HCT116 (cell line): Measurements from ENCODE around the gene CRTC1. TPM values are rescaled to one million over a fixed set of nuclear protein-coding genes. Genes with fewer than 3 reads are reported as not detected.

ENCODE experiments used
- ATAC-seq: fragments of 200-7000 bp; cut with Tn5 transposase; 2 replicates; pipeline ENCODE4 v1.9.1; 2020; ENCODE audit warnings: mild to moderate bottlenecking, moderate library complexity
- BruUV-seq: library from RNA; stranded (reverse); fragments of 400-500 nt; replicated peaks from 2 replicates; lab custom pipeline; 2021; lab: Mats Ljungman, UMichigan
- CTCF ChIA-PET: fragments of 300-600 bp; sonication (Branson Sonifier 250); formaldehyde crosslinking; loops from one replicate; lab custom pipeline; 2021; ENCODE audit warnings: antibody characterized with exemption; lab: Charles Lee
- POLR2A ChIA-PET: fragments of 300-600, 350-600 bp; sonication (Branson Sonifier 250); formaldehyde crosslinking; loops from one replicate; lab custom pipeline; 2021; ENCODE audit warnings: antibody characterized with exemption; lab: Charles Lee
- RAD21 ChIA-PET, 2 experiments: fragments of 300-600 bp; sonication (Branson Sonifier 250); formaldehyde crosslinking; loops; one replicate each; lab custom pipeline; 2023; ENCODE audit warnings: low total read pairs in 2 of 2; ENCODE audit not compliant: uncharacterized antibody in 2 of 2, unreplicated experiment in 2 of 2, low non-redundant PET in 1 of 2; lab: Charles Lee
- DNase-seq: peaks from one replicate; pipeline ENCODE4 v3.0.0-alpha.2; 2010; ENCODE audit warnings: low read depth, low spot score
- H2AFZ ChIP-seq: fragments of 200-600 bp; shearing (Covaris generic), sonication (generic); 2 replicates; pipeline ENCODE4 v1.6.1; 2017; ENCODE audit warnings: low read depth, mixed run types, mixed read lengths, antibody characterized with exemption, low read length; ENCODE audit not compliant: poor library complexity, severe bottlenecking
- H3K27ac ChIP-seq: 2 replicates; pipeline ENCODE4 v1.5.1; 2012; ENCODE audit warnings: low read depth, low read length
- H3K27me3 ChIP-seq: fragments of 200-600 bp; sonication (generic); 2 replicates; pipeline ENCODE4 v1.6.1; 2016; ENCODE audit warnings: mixed run types, low read length, mixed read lengths; ENCODE audit not compliant: insufficient read depth
- H3K36me3 ChIP-seq, 2 experiments: fragments of 200-500 bp in 1 of 2; fragments of 200-600 bp in 1 of 2; sonication (Bioruptor generic) in 1 of 2; sonication (generic) in 1 of 2; 2 replicates each; pipeline versions ENCODE4 v1.5.1 to v1.6.1; 2014 to 2016; ENCODE audit warnings: low read length in 2 of 2, inconsistent platforms in 1 of 2, mixed read lengths in 1 of 2, mixed run types in 1 of 2; ENCODE audit not compliant: insufficient read depth in 2 of 2, control insufficient read depth in 1 of 2
- H3K4me1 ChIP-seq, 2 experiments: fragments of 200-600 bp in 1 of 2; sonication (generic) in 1 of 2; 2 replicates each; pipeline versions ENCODE4 v1.5.1 to v1.6.1; 2012 to 2017; ENCODE audit warnings: low read length in 2 of 2, inconsistent platforms in 1 of 2, mild to moderate bottlenecking in 1 of 2, mixed read lengths in 1 of 2, mixed run types in 1 of 2, moderate library complexity in 1 of 2; ENCODE audit not compliant: insufficient read depth in 2 of 2, control insufficient read depth in 1 of 2
- H3K4me2 ChIP-seq: fragments of 200-600 bp; sonication (generic); 2 replicates; pipeline ENCODE4 v1.6.1; 2017; ENCODE audit warnings: mixed run types, low read length, mixed read lengths
- H3K4me3 ChIP-seq, 2 experiments: fragments of 200-600 bp in 1 of 2; sonication (generic) in 1 of 2; replicated peaks in 1 of 2; 2 replicates each; pipeline ENCODE4 v1.5.1; 2011 to 2016; ENCODE audit warnings: low read length in 2 of 2, control low read depth in 1 of 2, low read depth in 1 of 2, mild to moderate bottlenecking in 1 of 2, mixed read lengths in 1 of 2, mixed run types in 1 of 2
- H3K79me2 ChIP-seq: fragments of 200-600 bp; sonication (generic); 2 replicates; pipeline ENCODE4 v1.6.1; 2017; ENCODE audit warnings: mild to moderate bottlenecking, mixed run types, low read length, moderate library complexity, mixed read lengths; ENCODE audit not compliant: insufficient read depth
- H3K9ac ChIP-seq: fragments of 200-600 bp; sonication (generic); 2 replicates; pipeline ENCODE4 v1.6.1; 2016; ENCODE audit warnings: low read length, mixed read lengths
- H3K9me2 ChIP-seq: fragments of 200-600 bp; sonication (generic), shearing (Covaris generic); 2 replicates; pipeline ENCODE4 v1.6.1; 2017; ENCODE audit warnings: mixed run types, mild to moderate bottlenecking, moderate library complexity; ENCODE audit not compliant: insufficient read depth
- H3K9me3 ChIP-seq, 2 experiments: fragments of 200-500 bp in 1 of 2; fragments of 200-600 bp in 1 of 2; sonication (Bioruptor generic) in 1 of 2; sonication (generic) in 1 of 2; 2 replicates each; pipeline ENCODE4 v1.6.1; 2014 to 2017; ENCODE audit warnings: low read length in 2 of 2, mixed read lengths in 2 of 2, inconsistent platforms in 1 of 2, low read depth in 1 of 2, mild to moderate bottlenecking in 1 of 2, mixed run types in 1 of 2, moderate library complexity in 1 of 2; ENCODE audit not compliant: control insufficient read depth in 1 of 2, insufficient read depth in 1 of 2
- H4K20me1 ChIP-seq: fragments of 200-600 bp; sonication (generic), shearing (Covaris generic); 2 replicates; pipeline ENCODE4 v1.6.1; 2017; ENCODE audit warnings: mixed run types, mild to moderate bottlenecking, moderate library complexity; ENCODE audit not compliant: insufficient read depth
- ATF3 ChIP-seq: IDR thresholded peaks from 2 replicates; pipeline ENCODE4 v1.6.1; 2012
- SIN3A ChIP-seq: IDR thresholded peaks from 2 replicates; pipeline ENCODE4 v1.6.1; 2012; ENCODE audit warnings: low read depth
- SRF ChIP-seq: IDR thresholded peaks from 2 replicates; pipeline ENCODE4 v1.6.1; 2012; ENCODE audit warnings: low read depth
- intact Hi-C: fragments of 100-400 bp; cut with micrococcal nuclease; formaldehyde crosslinking; loops from 2 replicates; pipeline ENCODE4 v1.10.0; 2022
- total RNA-seq: library from RNA; stranded (reverse); gene quantifications from one replicate; pipeline ENCODE4 v1.2.1, GENCODE V29; 2021; ENCODE audit not compliant: unreplicated experiment

The CRTC1 gene
- total RNA-seq, 1 experiment from 2014 or later: 14.9 TPM

GRCh38 chr19:18778076-18778389 is 94.6 kb downstream of the CRTC1 start:
- Histone ChIP-seq H3K9me3 (no peaks in the 10 kb centered on the region), H4K20me1 (no peaks in the 10 kb centered on the region), H3K4me2 (no peak overlapping the region), H3K79me2 (no peaks in the 10 kb centered on the region), H3K9ac (no peak overlapping the region), H3K9me2 (no peaks in the 10 kb centered on the region), H2AFZ (no peak overlapping the region), H3K27me3 (no peaks in the 10 kb centered on the region), H3K4me3 (no peak overlapping the region), H3K4me1 (peaks cover 0 to 14% of the 10 kb centered on the region in 2 experiments; a peak in 2 of 4 replicates), H3K36me3 (no peaks in the 10 kb centered on the region), H3K27ac (no peak overlapping the region)
- DNase-seq: no peak
- ChIA-PET CTCF (no interaction called here), RAD21 (no interaction called here), POLR2A (no interaction called here)
- ATAC-seq: no peak
- intact Hi-C loops: no loop called here
- BruUV-seq: no TSS peak
- no peak for TF ChIP-seq SRF
- no peak for TF ChIP-seq ATF3

- intact Hi-C loops: no loop called here
- no peaks in the 10 kb centered on the region for H3K79me2 ChIP-seq
- H4K20me1 ChIP-seq: no peaks in the 10 kb centered on the region
- H3K27me3 ChIP-seq: no peaks in the 10 kb centered on the region
- H3K4me1 ChIP-seq: peaks cover 0 to 14% of the 10 kb centered on the region in 2 experiments; a peak in 2 of 4 replicates
- POLR2A ChIA-PET: no interaction called here
- no TSS peak for BruUV-seq
- no peak overlapping the region for H3K9ac ChIP-seq
- RAD21 ChIA-PET: no interaction called here
- H2AFZ ChIP-seq: no peak overlapping the region
- no peak overlapping the region for H3K27ac ChIP-seq
- no peaks in the 10 kb centered on the region for H3K9me2 ChIP-seq
- no peak overlapping the region for H3K4me3 ChIP-seq
- ATAC-seq (no peak), DNase-seq (no peak)
- no peak overlapping the region for H3K4me2 ChIP-seq
- no peaks in the 10 kb centered on the region for H3K36me3 ChIP-seq
- no peaks in the 10 kb centered on the region for H3K9me3 ChIP-seq
- CTCF ChIA-PET: no interaction called here
- TF ChIP-seq SIN3A: no peak
These were observed 95.5 kb downstream of the CRTC1 start for GRCh38 chr19:18778826-18779495.
